Caco-2 (cell line): ENCODE data around the gene EPHB4. TPM values are rescaled to one million over a fixed set of nuclear protein-coding genes. Genes with fewer than 3 reads are reported as not detected.

Source experiments
- BruUV-seq: library from RNA; stranded (reverse); fragments of 400-500 nt; replicated peaks from 2 replicates; lab custom pipeline; 2021; lab: Mats Ljungman, UMichigan
- CTCF ChIA-PET: fragments of 300-600 bp; sonication (Branson Sonifier 250); formaldehyde crosslinking; loops from one replicate; lab custom pipeline; 2022; ENCODE audit warnings: antibody characterized with exemption; lab: Charles Lee
- POLR2A ChIA-PET: fragments of 300-600 bp; sonication (Branson Sonifier 250); formaldehyde crosslinking; loops from one replicate; lab custom pipeline; 2022; ENCODE audit warnings: antibody characterized with exemption; lab: Charles Lee
- DNase-seq, 2 experiments: peaks; one replicate each; pipeline versions ENCODE4 v3.0.0 to v3.0.0-alpha.2; 2020 to 2022
- H3K27me3 ChIP-seq: replicated peaks from 2 replicates; pipeline ENCODE4 v1.6.0; 2011; ENCODE audit warnings: low read length; ENCODE audit not compliant: control insufficient read depth, insufficient read depth
- H3K36me3 ChIP-seq: 2 replicates; pipeline ENCODE4 v1.5.1; 2011; ENCODE audit warnings: low read length; ENCODE audit not compliant: control insufficient read depth, insufficient read depth
- H3K4me1 ChIP-seq: fragments of 250-450 bp; sonication (Bioruptor Pico); 2 replicates; pipeline ENCODE4 v1.5.1; 2020; ENCODE audit warnings: mild to moderate bottlenecking
- H3K4me3 ChIP-seq: 2 replicates; pipeline ENCODE4 v1.5.1; 2011; ENCODE audit warnings: low read depth, mild to moderate bottlenecking, control low read depth, low read length
- H3K9me3 ChIP-seq: fragments of 250-450 bp; sonication (Bioruptor Pico); 2 replicates; pipeline ENCODE4 v1.5.1; 2020; ENCODE audit warnings: mild to moderate bottlenecking, moderate library complexity
- H3K27ac Mint-ChIP-seq: one replicate; pipeline ENCODE4 v1.8.0; 2022; ENCODE audit warnings: mixed read lengths; ENCODE audit not compliant: unreplicated experiment
- H3K27me3 Mint-ChIP-seq: one replicate; pipeline ENCODE4 v1.8.0; 2022; ENCODE audit warnings: mixed read lengths; ENCODE audit not compliant: insufficient read depth, unreplicated experiment
- H3K36me3 Mint-ChIP-seq: one replicate; pipeline ENCODE4 v1.8.0; 2022; ENCODE audit warnings: mild to moderate bottlenecking, mixed read lengths; ENCODE audit not compliant: insufficient read depth, unreplicated experiment
- H3K4me1 Mint-ChIP-seq: one replicate; pipeline ENCODE4 v1.8.0; 2022; ENCODE audit warnings: low read depth, mixed read lengths; ENCODE audit not compliant: unreplicated experiment
- H3K4me3 Mint-ChIP-seq: one replicate; pipeline ENCODE4 v1.8.0; 2022; ENCODE audit warnings: mild to moderate bottlenecking, moderate library complexity, mixed read lengths; ENCODE audit not compliant: unreplicated experiment
- H3K9me3 Mint-ChIP-seq: one replicate; pipeline ENCODE4 v1.8.0; 2022; ENCODE audit warnings: mixed read lengths; ENCODE audit not compliant: unreplicated experiment
- CTCF ChIP-seq, 2 experiments: fragments of 200-600 bp in 1 of 2; IDR thresholded peaks; 1 replicate in 1 of 2; 2 replicates in 1 of 2; pipeline versions ENCODE4 v1.5.1 to v1.8.0; 2011 to 2022; ENCODE audit warnings: antibody characterized with exemption in 1 of 2, control low read depth in 1 of 2, inconsistent platforms in 1 of 2, low read depth in 1 of 2, low read length in 1 of 2, mild to moderate bottlenecking in 1 of 2, moderate library complexity in 1 of 2; ENCODE audit not compliant: insufficient read depth in 1 of 2, severe bottlenecking in 1 of 2, unreplicated experiment in 1 of 2
- intact Hi-C: fragments of 100-400 bp; cut with micrococcal nuclease; formaldehyde crosslinking; loops from one replicate; pipeline ENCODE4 v1.10.0; 2022; ENCODE audit not compliant: unreplicated experiment
- total RNA-seq: library from RNA; stranded (reverse); gene quantifications from 2 replicates; pipeline ENCODE4 v1.2.3, GENCODE V29; 2022

Gene EPHB4
- total RNA-seq, 1 experiment from 2014 or later, result 112 TPM

DNA sequence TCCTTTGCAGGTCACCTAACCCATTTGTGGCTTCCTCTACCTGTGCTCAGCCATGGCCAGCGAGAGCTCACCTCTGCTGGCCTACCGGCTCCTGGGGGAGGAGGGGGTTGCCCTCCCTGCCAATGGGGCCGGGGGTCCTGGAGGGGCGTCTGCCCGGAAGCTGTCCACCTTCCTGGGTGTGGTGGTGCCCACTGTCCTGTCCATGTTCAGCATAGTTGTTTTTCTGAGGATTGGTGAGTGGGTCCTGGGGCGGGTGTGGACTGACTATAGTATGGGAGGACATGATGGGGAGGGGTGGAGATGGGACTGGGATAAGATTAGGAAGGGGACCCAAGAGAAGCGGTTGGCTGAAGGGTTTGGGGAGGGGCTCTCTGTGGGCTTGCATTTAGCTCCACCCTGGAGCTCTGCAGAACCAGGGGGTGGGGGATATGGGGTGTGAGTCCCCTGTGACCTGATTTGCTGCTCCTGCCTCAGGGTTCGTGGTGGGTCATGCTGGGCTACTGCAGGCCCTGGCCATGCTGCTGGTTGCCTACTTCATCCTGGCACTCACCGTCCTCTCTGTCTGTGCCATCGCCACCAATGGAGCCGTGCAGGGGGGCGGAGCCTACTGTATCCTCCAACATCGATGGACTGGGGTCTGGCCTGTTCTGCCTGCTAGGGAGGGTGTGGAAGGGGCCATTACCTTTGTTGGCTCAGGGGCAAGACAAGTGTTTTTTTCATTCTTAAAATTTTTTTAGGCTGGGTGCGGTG lies 27.0 kb upstream of the EPHB4 start:
- no peaks in the 10 kb centered on the region for H3K9me3 ChIP-seq
- peaks cover 15% of the 10 kb centered on the region for H3K4me1 Mint-ChIP-seq
- no peak for TF ChIP-seq CTCF (IDR thresholded peaks at IDR 0.05; ENCODE audit: insufficient read depth in 1 of 2, low read depth in 1 of 2, low read length in 1 of 2, severe bottlenecking in 1 of 2, unreplicated experiment in 1 of 2)
- ChIA-PET POLR2A (no interaction called here), CTCF (interaction anchor here (0.6 kb wide), 1 partner anchor 122 kb away, joined by 7 read pairs; no protein-coding TSS in a partner anchor)
- no peak overlapping the region for H3K4me3 Mint-ChIP-seq
- H3K36me3 ChIP-seq, result no peaks in the 10 kb centered on the region; the same call in 1 of the 2 replicates
- H3K27me3 ChIP-seq, result no peaks in the 10 kb centered on the region
- H3K9me3 Mint-ChIP-seq, result no peaks in the 10 kb centered on the region
- peaks cover 11% of the 10 kb centered on the region for H3K4me1 ChIP-seq
- no TSS peak for BruUV-seq
- H3K27me3 Mint-ChIP-seq, result no peaks in the 10 kb centered on the region
- no peak overlapping the region for H3K4me3 ChIP-seq
- intact Hi-C loops, result no loop called here
- no peak for DNase-seq
- H3K36me3 Mint-ChIP-seq, result peaks cover 46% of the 10 kb centered on the region
- H3K27ac Mint-ChIP-seq, result no peak overlapping the region

DNA sequence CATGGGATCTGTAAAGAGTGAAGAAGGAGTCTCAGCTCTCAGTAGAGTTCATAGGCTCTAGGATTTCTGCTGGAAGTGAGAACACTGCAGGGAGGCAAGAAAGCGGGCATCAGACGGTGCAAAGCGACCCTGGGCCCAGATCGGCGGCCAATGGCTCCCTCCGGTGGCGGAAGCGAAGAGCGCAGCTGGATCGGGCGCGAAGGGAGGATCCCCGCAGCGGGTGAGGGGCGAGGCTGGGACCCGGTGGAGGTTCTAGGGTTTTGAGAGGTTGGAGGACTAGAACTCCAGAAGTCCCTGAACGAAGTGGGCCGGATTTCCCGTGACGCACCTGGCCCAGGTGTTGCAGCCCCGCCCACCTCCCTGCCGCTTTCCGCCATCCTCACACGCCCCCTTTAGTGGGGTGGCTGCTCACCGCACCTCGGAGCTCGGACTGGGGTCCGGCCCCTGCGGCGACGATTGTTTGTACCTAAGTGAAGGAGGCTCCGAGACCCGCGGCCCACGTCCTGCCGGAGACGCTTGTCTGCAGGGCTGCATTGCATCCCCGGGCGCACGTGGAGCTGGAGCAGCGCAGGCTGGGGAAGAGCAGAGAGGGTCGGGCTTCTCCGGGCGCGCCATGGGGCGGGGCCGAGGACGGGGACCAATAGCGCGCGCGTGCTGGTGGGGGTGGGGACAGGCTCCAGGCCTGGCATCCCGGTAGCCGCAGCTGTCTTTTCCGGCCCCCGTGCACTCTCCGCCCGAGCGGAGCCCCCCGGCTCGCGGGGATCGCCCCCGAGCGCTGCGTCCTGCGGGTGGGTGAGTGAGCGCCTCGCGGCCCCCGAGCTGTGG lies 24.9 kb upstream of the EPHB4 start, which contains the start of gene SLC12A9:
Gene SLC12A9 (plus strand): TSS at position 666 of the 825 bp plus-strand sequence. CDS start 1,485 bp downstream, outside the sequence.
- Histone ChIP-seq H3K9me3 (no peaks in the 10 kb centered on the region), H3K4me3 (peak within 1 kb of the TSS; percentile 74), H3K4me1 (peaks cover 9% of the 10 kb centered on the region), H3K27me3 (no peaks in the 10 kb centered on the region), H3K36me3 (no peaks in the 10 kb centered on the region; the same call in 1 of the 2 replicates)
- peak within 1 kb of the TSS; percentile 79 for H3K4me3 Mint-ChIP-seq
- DNase-seq, result peak; percentile 93 to 95
- TSS peak; percentile 90 for BruUV-seq
- intact Hi-C loops, result loop anchor here (1.0 to 2.0 kb wide), 7 partner anchors 15 to 265 kb away; partner anchors contain the start of genes EPHB4, FBXO24, LRCH4 and UFSP1
- H3K4me1 Mint-ChIP-seq, result peaks cover 15% of the 10 kb centered on the region
- POLR2A ChIA-PET, result interaction anchor here (0.6 to 1.4 kb wide), 11 partner anchors 20 to 350 kb away, joined by 3 to 14 read pairs (median 4); partner anchors contain the start of genes EPHB4, FBXO24, POP7 and SRRT
- peak within 1 kb of the TSS; percentile 66 for H3K27ac Mint-ChIP-seq
- H3K9me3 Mint-ChIP-seq, result peaks cover 4% of the 10 kb centered on the region
- H3K36me3 Mint-ChIP-seq, result peaks cover 40% of the 10 kb centered on the region
- CTCF ChIA-PET, result interaction anchor here (0.5 to 3.0 kb wide), 27 partner anchors 9 to 884 kb away, joined by 3 to 66 read pairs (median 4); partner anchors contain the start of genes EPHB4, MOSPD3, POP7 and SRRT
- H3K27me3 Mint-ChIP-seq, result no peaks in the 10 kb centered on the region
- peak; percentile 89 to 97 for TF ChIP-seq CTCF (IDR thresholded peaks at IDR 0.05; ENCODE audit: insufficient read depth in 1 of 2, low read depth in 1 of 2, low read length in 1 of 2, severe bottlenecking in 1 of 2, unreplicated experiment in 1 of 2)

- POLR2A ChIA-PET, result interaction anchor here (0.7 kb wide), 1 partner anchor 19 kb away, joined by 6 read pairs; no protein-coding TSS in a partner anchor
- no peak overlapping the region for H3K4me3 ChIP-seq
- intact Hi-C loops, result no loop called here
- Mint-ChIP-seq H3K27ac (no peak overlapping the region), H3K4me3 (no peak overlapping the region), H3K36me3 (peaks cover 12% of the 10 kb centered on the region), H3K4me1 (peaks cover 10% of the 10 kb centered on the region), H3K9me3 (peaks cover 9% of the 10 kb centered on the region), H3K27me3 (no peaks in the 10 kb centered on the region)
- CTCF ChIA-PET, result interaction anchor here (0.7 kb wide), 1 partner anchor 20 kb away, joined by 3 read pairs; the partner anchor contains the start of gene EPHB4
- no peaks in the 10 kb centered on the region for H3K9me3 ChIP-seq
- DNase-seq, result no peak
- H3K27me3 ChIP-seq, result no peaks in the 10 kb centered on the region
- H3K36me3 ChIP-seq, result no peaks in the 10 kb centered on the region
- TF ChIP-seq CTCF (IDR thresholded peaks at IDR 0.05; ENCODE audit: insufficient read depth in 1 of 2, low read depth in 1 of 2, low read length in 1 of 2, severe bottlenecking in 1 of 2, unreplicated experiment in 1 of 2), result no peak
- H3K4me1 ChIP-seq, result no peaks in the 10 kb centered on the region
- no TSS peak for BruUV-seq
These were observed 20.0 kb upstream of the EPHB4 start for GRCh38 chr7:100847360-100847759.
